Activated gamma-delta T cell (primary cell): ENCODE measurements around the gene NUMB.
"Not testable (repeated sequence)": the region's sequence is repeated elsewhere in the genome, so short reads cannot be mapped to it uniquely, and the experiment has no call there.

Experiments
- DNase-seq: peaks from one replicate; lab custom pipeline; 2025; lab: John Stamatoyannopoulos, UW

Gene NUMB

GRCh38 chr14:73359445-73359844 lies 98.9 kb downstream of the NUMB start:
- DNase-seq = no peak

GRCh38 chr14:73358187-73358586 lies 100.2 kb downstream of the NUMB start:
- no peak for DNase-seq

DNA sequence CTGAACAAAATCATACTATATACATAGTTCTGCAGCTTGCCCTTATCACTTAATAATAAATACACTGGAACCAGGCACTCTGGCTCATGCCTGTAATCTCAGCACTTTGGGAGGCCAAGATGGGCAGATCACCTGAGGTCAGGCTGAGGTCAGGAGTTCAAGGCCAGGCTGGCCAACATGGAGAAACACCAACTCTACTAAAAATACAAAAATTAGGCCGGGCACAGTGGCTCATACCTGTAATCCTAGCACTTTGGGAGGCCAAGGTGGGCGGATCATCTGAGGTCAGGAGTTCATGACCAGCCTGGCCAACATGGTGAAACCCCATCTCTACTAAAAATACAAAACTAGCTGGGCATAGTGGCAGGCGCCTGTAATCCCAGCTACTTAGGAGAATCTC lies 109.3 kb downstream of the NUMB start:
- DNase-seq = not testable (repeated sequence)

- DNase-seq = no peak
Observed at GRCh38 chr14:73344319-73344718, 114.0 kb downstream of the NUMB start.

GRCh38 chr14:73342670-73343069 lies 115.7 kb downstream of the NUMB start:
- DNase-seq = no peak

DNA sequence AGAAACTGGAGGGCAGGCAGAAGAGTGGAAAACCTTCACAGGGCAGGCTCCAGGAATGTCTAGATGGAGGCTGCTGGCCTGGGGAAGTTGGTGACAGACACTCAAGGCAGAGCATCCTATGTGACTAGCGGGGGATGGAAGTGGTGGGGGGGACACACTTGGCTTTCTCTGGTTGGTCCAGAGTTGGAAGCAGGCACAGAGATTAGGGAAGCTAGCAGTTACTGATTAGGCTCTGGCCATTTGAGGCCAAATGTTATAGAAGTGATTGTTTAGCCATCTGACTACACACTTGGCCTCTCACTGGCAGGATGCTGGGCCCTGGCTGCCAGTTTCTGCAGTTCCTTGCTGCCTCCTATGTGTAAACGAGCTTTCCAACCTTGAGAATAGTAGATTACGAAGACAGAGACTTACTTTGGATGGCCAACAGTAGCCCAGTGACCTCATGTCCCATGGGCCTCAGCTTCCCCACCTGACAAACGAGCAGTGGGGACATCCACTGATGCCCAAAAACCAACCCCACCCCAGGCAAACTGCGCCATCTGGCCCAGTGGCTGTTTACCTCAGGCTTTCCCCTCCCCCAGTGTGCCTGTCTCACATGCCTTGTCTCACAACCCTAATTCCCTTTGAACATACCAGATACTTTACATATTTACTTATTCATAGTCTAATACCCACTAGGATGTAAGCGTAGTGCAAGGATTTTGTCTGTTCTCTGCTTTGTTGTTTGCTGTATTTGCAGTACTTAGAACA lies 118.3 kb downstream of the NUMB start:
- no peak for DNase-seq

GRCh38 chr14:73339206-73339605 lies 119.1 kb downstream of the NUMB start:
- DNase-seq = no peak

GRCh38 chr14:73338551-73338950 lies 119.8 kb downstream of the NUMB start:
- no peak for DNase-seq

- no peak for DNase-seq
Observed at GRCh38 chr14:73333031-73333430, 125.3 kb downstream of the NUMB start.

GRCh38 chr14:73325630-73326299 lies 132.6 kb downstream of the NUMB start:
- no peak for DNase-seq

DNA sequence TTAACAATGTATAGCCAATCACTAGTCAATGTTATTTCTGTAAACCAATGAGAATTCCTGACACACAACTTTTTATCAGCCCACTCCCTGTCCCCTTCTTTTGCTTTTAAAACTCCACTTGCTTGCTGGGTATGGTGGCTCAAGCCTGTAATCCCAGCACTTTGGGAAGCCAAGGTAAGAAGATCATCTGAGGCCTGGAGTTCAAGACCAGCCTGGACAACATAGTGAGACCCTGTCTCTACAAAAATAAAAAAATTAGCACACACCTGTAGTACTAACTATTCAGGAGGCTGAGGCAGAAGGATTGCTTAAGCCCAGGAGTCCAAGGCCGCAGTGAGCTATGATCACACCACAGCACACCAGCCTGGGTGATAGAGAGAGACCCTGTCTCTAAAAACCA lies 133.3 kb downstream of the NUMB start:
- no peak for DNase-seq

DNA sequence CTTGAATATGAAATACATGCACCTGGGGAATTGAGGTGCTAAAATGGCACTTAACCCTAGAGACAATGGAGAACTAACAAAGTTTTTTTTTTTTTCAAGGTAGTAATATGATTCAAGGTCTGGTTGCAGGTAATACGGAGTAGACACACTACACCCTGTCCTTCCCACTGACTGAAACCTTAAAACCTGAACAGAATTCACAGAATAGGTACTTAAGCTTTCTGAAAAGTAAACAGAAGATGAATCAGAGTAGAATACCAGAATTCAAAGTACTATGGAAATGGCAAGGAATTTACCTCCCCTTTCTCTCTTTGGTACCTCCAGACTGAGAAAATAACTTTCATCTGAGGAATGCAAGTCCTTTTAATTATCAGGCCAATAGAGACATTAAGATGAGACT lies 133.8 kb downstream of the NUMB start:
- no peak for DNase-seq

DNA sequence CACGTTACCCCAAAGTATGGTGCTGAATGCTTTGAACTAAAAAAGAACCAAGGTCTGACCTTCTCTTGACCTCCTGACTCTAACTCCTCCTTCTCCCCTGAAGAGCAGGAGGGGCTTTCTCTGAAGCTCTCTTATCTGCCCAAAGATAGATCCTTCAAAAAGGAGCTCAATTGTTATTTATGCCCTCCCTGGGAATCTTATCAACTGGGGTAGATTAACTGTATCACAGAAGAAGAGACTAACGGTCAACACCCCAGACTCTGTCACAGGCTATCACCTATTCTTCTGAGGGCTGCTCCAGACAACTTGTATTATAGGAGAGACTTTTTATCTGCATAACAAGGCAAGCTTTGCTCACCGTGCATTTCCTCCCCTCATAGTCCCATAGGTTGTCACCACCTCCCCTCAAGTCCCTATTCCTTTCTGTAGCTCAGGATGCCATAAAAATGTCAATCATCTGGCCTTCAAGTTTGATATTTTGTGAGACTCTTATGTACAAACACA lies 134.4 kb downstream of the NUMB start:
- no peak for DNase-seq

- DNase-seq = no peak
Observed at GRCh38 chr14:73313151-73313550, 145.2 kb downstream of the NUMB start.

DNA sequence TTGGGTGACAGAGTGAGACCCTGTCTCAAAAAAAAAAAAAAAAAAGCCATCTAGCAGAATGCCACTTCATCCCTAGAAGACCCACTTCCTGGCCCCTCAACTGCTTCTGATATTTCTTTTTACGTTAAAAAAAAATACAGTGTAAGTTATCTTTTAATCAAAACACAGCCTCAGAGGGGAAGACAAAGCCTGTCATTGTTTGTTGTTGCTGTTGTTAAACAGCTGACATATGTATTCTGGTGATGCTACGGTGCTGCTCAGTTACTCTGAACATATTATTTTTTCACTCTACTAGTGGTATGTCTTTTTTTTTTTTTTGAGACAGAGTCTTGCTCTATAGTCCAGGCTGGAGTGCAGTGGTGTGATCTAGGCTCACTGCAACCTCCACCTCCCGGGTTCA lies 145.7 kb downstream of the NUMB start:
- no peak for DNase-seq

DNA sequence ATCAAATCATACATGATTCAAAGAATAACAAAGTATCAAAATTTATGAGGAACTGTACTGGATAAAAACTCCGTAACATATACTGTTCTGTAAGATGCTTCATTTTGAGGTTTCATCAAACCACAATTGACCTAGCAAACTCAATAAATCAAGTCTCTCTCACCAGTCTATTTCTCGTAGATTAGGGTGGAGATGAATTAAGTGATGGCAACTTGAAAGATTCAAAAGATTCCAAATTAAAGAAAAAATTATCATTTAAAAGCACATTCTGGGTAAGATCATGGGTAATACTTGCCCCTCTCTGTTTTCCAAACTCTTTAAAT lies 146.7 kb downstream of the NUMB start:
- no peak for DNase-seq

GRCh38 chr14:73309207-73309606 lies 149.1 kb downstream of the NUMB start:
- not testable (repeated sequence) for DNase-seq

DNA sequence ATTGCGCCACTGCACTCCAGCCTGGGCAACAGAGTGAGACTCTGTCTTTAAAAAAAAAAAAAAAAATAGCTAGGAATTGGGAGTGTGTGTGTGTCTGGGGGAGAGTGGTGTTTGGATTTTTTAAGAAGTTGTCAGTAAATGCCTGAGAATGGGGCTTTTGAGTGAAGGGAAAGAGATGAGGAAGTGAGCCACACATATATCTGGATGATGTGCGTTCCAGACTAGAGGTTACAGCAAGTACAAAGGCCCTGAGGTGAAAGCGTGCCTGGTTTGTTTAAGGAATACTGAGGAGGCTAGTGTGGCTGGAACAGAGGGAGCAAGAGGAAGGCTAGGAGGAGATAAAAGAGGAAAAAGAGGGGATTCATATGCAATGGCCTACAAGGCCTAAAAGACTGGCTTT lies 151.1 kb downstream of the NUMB start:
- DNase-seq = no peak

- DNase-seq = no peak
Observed at GRCh38 chr14:73305499-73305898, 152.8 kb downstream of the NUMB start.

GRCh38 chr14:73295198-73295796 lies 163.0 kb downstream of the NUMB start:
- DNase-seq = no peak

DNA sequence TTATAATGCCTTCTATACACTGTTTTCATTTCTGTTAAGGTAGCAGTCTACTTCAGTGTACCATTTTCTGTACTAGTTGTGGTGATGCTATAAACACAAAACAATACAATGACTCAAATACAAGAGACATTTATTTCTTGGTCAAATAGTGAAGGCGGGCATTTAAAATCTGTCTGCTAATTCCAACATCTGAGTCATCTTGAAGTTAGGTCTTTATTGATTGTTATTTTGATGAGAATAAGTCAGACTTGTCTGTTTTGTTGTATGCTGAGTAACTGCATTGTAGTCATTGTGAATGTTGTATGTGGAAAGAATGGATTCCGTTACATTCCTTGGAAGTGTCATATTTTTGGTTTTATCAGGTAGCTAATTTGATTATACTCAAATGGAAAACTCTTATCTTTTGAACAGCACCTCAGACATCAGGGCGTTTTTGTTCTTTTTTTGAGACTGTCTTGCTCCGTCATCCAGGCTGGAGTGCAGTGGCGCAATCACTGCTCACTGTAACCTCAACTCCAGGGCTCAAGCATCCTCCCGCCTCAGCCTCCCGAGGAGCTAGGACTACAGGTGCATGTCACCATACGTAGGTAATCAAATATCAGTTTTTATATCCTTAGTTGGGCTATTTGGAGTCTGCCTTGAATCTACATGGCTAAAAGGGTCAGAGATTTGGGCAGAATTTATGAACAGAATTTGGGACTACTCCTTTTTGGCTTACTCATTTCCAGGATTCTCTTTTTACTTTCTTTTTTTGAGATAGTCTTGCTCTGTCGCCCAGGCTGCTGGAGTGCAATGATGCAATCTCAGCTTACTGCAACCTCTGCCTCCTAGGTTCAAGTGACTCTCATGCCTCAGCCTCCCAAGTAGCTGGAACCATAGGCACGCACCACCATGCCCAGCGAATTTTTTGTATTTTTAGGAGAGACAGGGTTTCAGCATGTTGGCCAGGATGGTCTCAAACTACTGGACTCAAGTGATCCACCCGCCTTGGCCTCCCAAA lies 164.3 kb downstream of the NUMB start:
- DNase-seq = no peak

DNA sequence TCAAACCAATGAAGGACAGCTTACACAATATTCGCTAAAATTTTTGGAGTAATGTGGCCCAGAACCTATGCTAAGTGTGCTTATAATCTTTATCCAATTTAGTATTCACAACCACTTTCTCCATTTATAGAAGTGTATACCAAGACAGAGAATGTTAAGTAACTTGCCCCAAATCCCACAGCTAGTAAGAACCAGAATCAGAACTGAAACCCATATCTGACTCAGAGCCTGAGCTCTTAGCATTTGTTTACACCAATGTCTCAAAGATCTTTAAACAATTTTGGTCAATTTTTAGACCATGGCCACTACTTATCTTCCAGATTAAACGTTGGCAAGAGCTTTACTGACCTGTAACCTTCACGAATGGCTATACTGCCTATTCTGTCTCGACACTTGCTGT lies 168.1 kb downstream of the NUMB start:
- DNase-seq = no peak
